ENCODE results near the gene PERM1.

Gene PERM1

GRCh38 chr1:930633-931138, 51.2 kb downstream of the PERM1 start:
- no peak for DNase-seq

DNA sequence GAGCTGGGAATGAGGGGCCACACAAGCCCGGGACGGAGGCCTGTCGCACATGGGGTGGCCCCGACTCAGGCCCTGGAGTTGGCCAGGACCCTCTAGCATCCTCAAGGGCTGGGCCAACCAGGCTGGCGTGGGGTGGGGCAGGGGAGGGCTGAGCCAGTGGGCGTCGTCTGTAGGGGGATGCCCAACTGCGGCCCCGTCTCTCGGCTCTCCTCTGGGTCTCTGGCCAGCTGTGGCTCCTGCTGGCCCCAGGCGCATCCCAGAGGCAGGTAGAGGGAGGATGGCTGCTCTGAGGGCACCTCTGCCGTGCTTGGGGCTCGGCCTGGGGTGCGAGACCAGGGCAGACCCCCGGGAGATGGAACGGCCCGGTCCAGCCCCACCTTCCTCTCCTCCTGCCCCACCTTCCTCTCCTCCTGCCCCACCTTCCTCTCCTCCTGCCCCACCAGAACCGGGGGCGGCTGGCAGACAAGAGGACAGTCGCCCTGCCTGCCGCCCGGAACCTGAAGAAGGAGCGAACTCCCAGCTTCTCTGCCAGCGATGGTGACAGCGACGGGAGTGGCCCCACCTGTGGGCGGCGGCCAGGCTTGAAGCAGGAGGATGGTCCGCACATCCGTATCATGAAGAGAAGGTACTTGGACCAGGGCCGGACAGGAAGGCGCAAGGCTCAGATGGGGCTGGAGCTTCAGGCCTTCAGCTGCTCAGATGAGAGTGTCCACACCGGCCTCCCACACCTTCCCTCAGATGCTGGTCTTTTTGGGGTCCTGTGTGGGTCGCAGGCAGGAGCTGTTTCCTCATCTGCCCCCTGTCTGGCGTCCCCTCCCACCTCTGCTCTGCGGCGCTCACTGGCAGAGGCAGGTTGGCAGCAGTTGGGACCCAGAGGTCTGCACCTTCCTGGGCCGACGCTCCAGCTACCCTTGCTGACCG, 51.9 kb downstream of the PERM1 start:
- DNase-seq = no peak

- DNase-seq = no peak
Observed at GRCh38 chr1:928825-929661, 52.9 kb downstream of the PERM1 start.

GRCh38 chr1:927748-928147, 54.1 kb downstream of the PERM1 start:
- DNase-seq = no peak

DNA sequence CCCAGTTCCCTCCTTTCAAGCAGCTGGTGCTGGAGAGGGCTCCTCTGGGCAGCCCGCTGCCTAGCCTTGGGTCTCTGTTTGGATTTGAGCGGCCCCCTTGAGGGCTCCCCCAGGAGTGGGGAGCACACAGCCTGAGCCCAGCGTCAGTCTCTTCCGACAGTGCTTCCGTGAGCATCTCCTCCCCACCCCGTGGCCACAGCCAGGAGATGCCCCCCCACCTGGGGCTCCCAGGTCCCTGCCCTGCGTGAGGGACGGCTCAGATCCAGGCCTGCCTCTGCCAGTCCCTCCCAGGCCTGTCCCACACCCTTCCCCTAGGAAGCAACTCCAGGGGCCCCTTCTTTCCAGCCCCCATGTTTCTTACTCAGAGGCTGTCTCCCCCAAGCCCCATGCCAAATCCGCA, 54.7 kb downstream of the PERM1 start:
- no peak for DNase-seq

DNA sequence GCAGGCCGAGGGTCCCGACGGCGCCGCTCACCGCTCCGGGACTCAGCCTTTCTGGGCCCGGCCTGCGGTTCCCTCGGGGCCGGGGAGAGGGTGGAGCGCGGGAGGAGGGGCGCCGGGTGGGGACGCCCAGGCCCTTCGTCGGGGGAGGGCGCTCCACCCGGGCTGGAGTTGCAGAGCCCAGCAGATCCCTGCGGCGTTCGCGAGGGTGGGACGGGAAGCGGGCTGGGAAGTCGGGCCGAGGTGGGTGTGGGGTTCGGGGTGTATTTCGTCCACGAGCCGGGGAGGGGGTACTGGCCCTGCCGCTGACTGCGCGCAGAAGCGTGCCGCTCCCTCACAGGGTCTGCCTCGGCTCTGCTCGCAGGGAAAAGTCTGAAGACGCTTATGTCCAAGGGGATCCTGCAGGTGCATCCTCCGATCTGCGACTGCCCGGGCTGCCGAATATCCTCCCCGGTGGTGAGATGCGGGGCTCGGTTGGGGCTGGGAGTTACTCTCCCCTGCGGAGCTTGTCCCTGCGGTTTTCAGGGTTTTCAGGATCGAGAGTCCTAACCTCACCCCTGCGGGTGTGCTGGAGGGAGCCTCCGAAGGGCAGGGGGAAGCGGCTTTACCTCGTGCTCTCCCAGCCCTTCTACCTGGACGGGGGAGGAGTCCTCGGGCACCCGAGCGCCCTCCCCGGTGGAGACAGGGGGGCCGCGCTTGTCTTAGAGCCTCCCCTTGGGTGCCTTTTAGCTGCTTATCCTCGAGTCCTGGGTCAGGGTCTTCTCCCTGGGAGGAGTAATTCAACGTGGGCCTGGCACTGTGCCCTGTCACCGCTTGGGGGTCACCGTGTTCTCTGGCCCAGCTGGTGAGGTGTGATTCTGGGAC, 56.1 kb downstream of the PERM1 start:
- no peak for DNase-seq

Data from stimulated activated CD8-positive, alpha-beta memory T cell treated with anti-CD3 and anti-CD28 coated beads, Interleukin-4, amount 100 ng/mL, for 48 hours (primary cell).